COLO829 (cell line): ENCODE data around the gene RFX5.

ENCODE experiments used
- DNase-seq: peaks from one replicate; pipeline ENCODE4 v3.0.0; 2012; ENCODE audit warnings: low spot score

Gene RFX5

GRCh38 chr1:151325231-151325630 lies 21.8 kb downstream of the RFX5 start:
- no peak for DNase-seq

- no peak for DNase-seq
Measured at GRCh38 chr1:151324390-151324930, 22.6 kb downstream of the RFX5 start.

DNA sequence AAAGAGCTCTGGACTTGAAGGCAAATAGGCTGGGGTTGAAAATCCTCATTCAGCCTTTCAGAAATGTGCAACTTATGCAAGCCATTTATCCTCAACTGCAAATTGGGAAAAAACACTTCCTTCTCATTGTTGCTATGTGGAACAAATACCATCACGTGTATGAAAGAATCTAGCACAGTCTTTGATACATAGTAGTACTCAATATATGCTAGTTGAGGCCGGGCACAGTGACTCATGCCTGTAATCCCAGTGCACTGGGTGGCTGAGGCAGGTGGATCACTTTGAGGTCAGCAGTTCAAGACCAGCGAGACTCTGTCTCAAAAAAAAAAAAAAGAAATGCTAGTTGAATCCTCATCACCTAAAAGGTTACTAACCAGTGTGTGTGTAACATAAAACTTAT lies 28.1 kb downstream of the RFX5 start:
- no peak for DNase-seq

DNA sequence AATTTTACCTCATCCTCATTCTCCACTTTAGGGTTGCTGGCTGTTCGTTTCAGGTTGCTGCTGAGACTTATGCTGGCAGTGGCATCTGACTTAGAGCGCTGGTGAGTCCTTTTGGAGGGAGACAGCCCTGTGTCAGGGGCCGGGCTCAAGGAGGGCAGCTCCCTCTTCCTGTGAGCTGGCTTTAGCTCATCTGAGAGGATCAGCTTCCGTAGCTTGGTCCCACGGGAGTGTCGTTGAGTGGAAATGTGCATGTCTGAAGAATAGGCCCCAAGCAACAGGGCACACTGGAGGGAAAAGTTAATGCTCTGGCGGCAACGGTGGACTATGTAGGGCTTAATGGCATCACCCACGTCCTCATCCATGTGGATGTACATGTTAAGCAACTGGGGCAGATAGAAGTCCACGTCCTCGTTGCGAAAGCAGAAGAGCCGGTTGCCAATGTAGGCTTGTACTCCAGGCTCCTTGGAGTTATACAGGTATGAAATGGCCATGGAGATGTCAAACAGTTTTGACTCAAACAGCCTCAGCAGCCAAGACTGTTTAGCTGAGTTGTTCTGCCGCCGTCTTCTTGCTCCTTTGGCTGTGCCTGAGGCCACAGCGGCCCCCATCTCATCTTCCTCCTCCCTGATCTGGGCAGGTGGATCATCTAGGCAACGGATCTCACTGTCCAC lies 31.4 kb downstream of the RFX5 start:
- DNase-seq: no peak

DNA sequence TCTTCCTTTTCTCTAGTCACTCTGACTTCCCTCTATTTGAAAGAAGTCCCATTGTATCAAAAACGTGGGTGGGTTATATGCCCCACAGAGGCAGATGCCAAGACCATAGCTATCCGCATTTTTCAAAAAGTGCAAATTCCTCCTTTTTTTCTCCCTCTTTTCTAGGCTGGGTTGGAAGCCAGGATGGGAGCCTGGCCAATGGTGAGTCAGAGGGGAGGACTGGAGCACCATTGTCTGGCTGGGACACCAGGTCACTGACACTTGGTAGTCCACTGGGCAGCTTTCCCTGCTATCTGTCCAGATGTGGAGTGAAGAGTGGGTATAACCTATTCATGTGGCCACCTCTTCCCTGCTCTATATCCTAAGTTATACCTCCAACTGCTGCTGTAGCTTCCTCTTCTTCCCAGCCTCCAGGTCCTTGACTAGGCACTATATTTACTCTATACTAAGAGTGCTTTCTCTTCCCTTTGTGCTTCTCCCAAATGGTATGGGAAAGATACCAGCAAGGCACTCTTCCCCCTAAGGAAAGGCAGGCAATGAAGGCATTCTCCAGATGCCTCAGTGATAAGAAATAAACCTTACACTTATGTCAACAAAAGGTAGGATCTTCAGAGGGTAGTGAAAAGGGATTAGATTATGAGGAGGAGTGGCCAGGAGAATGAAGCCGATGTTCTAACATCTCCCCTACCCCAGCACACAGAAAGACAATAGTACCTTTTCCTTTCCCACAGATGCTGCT lies 32.7 kb downstream of the RFX5 start:
- peak; percentile 99 for DNase-seq

- no peak for DNase-seq
Measured at GRCh38 chr1:151313501-151313900, 33.6 kb downstream of the RFX5 start.

DNA sequence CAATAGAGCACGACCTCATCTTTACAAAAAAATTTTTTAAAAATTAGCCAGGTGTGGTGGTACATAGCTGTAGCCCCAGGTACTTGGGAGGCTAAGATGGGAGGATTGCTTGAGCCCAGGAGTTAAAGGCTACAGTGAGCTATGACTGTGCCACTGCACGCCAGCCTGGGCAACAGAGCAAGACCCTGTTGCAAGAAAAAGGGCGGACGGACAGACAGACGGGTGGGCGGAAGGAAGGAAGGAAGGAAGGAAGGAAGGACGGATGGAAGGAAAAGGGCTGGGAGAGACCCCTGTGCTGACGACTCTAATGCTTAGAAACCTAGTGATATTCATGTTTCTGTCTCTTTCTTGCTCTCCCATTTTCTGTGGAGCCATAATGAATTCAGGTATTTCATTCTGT lies 34.2 kb downstream of the RFX5 start:
- no peak for DNase-seq

GRCh38 chr1:151312411-151312810 lies 34.6 kb downstream of the RFX5 start:
- DNase-seq: no peak

GRCh38 chr1:151311589-151312331 lies 35.3 kb downstream of the RFX5 start:
- peak; percentile 98 for DNase-seq

DNA sequence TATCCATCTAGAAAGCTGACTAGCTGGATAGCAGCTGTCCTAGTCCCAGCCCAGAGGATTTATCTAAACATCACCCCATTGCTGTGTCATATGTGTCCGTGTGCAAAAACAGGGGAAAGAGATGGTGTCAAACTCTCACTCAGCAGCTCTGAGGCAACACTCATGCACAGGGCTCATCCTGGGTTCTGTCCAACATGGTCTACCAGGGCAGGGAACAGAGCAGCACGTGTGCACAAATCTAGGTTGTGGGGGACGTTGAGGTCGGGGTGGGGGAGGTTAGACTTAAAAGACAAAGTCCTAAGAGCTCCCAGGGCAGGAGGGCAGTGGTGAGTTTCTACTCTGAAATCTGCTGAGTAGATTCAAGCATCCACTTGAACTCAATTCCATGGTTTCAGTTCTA lies 36.0 kb downstream of the RFX5 start:
- no peak for DNase-seq

GRCh38 chr1:151309811-151310323 lies 37.2 kb downstream of the RFX5 start:
- no peak for DNase-seq

DNA sequence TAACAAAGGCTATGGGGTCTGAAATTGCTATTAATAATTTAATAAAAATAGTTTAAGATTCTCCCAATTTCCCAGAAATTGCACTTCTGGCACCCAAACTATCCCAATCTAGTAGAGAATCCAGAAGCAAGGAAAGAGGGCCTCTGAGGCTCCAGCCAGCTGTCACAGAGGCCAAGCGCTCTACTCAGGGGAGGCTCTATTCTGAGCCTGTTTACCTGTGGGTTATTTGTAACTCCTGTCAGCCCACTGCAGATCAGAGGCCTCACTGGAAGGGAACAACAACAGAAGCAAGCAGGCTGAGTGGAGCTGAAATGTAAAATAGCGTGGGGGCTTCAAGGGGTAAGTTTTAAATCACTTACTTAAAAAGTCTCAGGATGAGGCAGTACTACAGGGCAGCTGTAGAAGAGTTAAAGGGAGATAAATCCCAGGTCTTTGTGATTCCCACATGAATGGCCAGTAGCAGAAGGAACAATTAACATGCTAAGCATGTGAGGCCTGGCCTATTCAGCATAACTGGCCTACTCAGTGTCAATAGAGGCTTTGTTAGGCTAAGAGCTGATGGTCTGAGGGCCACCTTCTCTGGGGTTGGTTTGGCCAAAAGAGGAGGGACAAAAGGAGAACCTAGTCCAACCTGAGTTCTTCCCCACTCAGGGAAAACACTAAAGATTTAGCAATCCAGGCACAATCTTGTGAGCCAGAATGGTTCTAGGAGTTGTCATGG lies 52.1 kb downstream of the RFX5 start:
- peak; percentile 77 for DNase-seq

DNA sequence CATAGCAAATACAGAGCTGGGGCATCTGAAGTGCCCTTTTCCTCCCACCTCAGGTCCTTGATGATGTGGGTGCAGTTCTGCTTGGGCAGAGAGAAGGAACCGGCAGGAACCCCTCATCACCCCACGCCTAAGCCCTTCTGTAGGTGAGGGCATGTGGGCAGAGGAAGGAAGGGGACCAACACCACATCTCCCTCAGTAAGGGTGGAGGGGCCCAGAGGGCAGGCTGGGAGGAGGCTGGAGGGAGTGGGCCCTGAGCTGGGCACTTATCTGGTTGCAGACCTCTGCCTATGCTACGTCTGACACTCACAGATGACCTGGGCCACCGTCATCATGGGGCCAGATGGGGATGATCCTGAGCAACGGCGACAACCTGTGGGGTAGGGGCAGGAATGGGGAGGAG lies 54.0 kb downstream of the RFX5 start:
- DNase-seq: no peak

DNA sequence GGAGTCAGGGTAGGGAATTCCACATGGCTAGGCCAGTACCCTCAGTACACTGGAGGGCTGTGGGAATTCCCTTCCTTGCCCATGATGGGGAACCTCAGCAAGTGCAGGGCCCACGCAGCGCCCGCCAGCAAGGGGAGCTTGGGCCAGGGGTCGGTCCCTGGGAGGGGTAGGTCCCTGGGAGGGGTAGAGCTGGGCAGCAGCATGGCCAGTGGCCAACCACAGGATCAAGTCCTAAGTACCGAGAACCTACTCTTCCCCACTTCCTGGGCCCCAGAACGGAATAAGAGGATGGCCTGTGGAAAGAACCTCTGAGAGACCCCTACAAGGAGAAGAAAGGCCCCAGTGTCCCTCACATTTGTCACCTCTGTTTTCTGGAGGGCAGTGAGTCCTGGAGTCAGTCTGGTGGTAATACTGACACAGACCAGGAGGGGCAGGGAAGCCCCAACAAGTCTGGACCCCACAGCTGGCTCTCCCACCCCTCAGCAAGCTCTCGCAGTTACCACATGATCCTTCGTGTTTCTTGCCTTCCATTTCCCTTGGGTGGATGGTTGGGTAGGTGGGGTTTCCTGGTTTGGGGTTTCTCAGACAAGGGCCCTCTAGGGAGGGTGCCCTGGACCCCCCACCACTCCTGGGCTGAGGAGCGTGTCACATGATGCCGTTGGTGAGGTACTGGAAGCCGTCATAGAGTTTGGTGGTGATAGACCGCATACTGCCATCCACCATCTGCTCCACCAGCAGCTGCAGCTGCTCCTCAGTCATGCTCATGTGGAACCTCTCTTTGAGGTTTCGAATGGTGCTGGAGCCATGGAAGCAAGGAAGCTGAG lies 54.6 kb downstream of the RFX5 start:
- no peak for DNase-seq

DNA sequence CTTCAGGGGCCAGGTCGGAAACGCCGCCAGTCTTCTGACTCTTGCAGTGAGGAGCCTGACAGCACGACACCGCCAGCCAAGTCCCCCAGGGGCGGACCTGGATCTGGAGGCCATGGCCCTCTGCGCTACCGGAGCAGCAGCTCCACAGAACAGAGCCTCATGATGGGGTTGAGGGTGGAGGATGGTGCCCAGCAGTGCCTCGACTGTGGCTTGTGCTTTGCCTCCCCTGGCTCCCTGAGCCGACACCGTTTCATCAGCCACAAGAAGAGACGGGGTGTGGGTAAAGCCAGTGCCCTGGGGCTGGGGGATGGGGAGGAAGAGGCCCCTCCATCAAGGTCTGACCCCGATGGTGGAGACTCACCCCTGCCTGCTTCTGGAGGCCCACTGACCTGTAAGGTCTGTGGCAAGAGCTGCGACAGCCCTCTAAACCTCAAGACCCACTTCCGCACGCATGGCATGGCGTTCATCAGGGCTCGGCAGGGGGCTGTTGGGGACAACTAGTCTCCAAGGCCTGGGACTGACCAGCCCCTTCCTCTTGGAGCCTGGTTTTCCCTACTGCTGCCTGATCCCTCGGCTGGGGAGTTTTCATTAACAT lies 56.2 kb downstream of the RFX5 start:
- DNase-seq: no peak
